DOHH2 (cell line): Measurements from ENCODE around the gene HORMAD2.

Experiments
- H3F3A ChIP-seq: fragments of 200-600 bp; sonication (generic), shearing (Covaris generic); 2 replicates; pipeline ENCODE4 v1.6.0; 2016; ENCODE audit warnings: antibody characterized with exemption, mild to moderate bottlenecking; ENCODE audit not compliant: control insufficient read depth, insufficient read depth
- H3K27ac ChIP-seq: fragments of 200-600 bp; sonication (generic); 2 replicates; pipeline ENCODE4 v1.5.1; 2014; ENCODE audit warnings: low read depth, mild to moderate bottlenecking, low read length, moderate library complexity
- H3K27me3 ChIP-seq: fragments of 200-600 bp; sonication (generic); 2 replicates; pipeline ENCODE4 v1.6.1; 2014; ENCODE audit warnings: mild to moderate bottlenecking, low read length, mixed read lengths; ENCODE audit not compliant: control insufficient read depth
- H3K36me3 ChIP-seq: fragments of 200-600 bp; sonication (generic); 2 replicates; pipeline ENCODE4 v1.6.1; 2014; ENCODE audit warnings: mild to moderate bottlenecking, low read length, moderate library complexity, mixed read lengths; ENCODE audit not compliant: control insufficient read depth
- H3K4me1 ChIP-seq: fragments of 200-600 bp; sonication (generic); 2 replicates; pipeline ENCODE4 v1.6.1; 2014; ENCODE audit warnings: mild to moderate bottlenecking, low read length, mixed read lengths; ENCODE audit not compliant: control insufficient read depth
- H3K4me2 ChIP-seq: fragments of 200-600 bp; sonication (generic); 2 replicates; pipeline ENCODE4 v1.6.0; 2014; ENCODE audit warnings: mild to moderate bottlenecking, low read length, moderate library complexity
- H3K4me3 ChIP-seq: fragments of 200-600 bp; sonication (generic); 2 replicates; pipeline ENCODE4 v1.5.1; 2014; ENCODE audit warnings: mild to moderate bottlenecking, low read length, mixed read lengths
- H3K79me2 ChIP-seq: fragments of 200-600 bp; sonication (generic); 2 replicates; pipeline ENCODE4 v1.6.1; 2014; ENCODE audit warnings: mild to moderate bottlenecking, low read length, mixed read lengths; ENCODE audit not compliant: control insufficient read depth
- H3K9me2 ChIP-seq: fragments of 200-600 bp; sonication (generic); replicated peaks from 2 replicates; pipeline ENCODE4 v1.6.1; 2014; ENCODE audit warnings: mild to moderate bottlenecking, low read length, mixed read lengths; ENCODE audit not compliant: control insufficient read depth
- H3K9me3 ChIP-seq: fragments of 200-600 bp; sonication (generic); 2 replicates; pipeline ENCODE4 v1.6.1; 2014; ENCODE audit warnings: antibody characterized with exemption, low read length, mixed read lengths; ENCODE audit not compliant: control insufficient read depth, insufficient read depth
- H4K20me1 ChIP-seq: fragments of 200-600 bp; sonication (generic); 2 replicates; pipeline ENCODE4 v1.6.0; 2014; ENCODE audit warnings: low read depth, mild to moderate bottlenecking, antibody characterized with exemption, low read length, moderate library complexity; ENCODE audit not compliant: control insufficient read depth, insufficient read depth
- EZH2phosphoT487 ChIP-seq: fragments of 200-600 bp; sonication (generic); IDR thresholded peaks from 2 replicates; pipeline ENCODE4 v1.6.1; 2017; ENCODE audit warnings: borderline replicate concordance, mild to moderate bottlenecking, antibody characterized with exemption, low read length, moderate library complexity, mixed read lengths
- TF ChIP-seq, protein P1 (sequence below): fragments of 200-600 bp; sonication (generic); IDR thresholded peaks from one replicate; pipeline ENCODE4 v1.5.1; 2014; ENCODE audit warnings: antibody characterized with exemption, mild to moderate bottlenecking, low read depth, low read length; ENCODE audit not compliant: poor library complexity, severe bottlenecking

HORMAD2 gene

DNA sequence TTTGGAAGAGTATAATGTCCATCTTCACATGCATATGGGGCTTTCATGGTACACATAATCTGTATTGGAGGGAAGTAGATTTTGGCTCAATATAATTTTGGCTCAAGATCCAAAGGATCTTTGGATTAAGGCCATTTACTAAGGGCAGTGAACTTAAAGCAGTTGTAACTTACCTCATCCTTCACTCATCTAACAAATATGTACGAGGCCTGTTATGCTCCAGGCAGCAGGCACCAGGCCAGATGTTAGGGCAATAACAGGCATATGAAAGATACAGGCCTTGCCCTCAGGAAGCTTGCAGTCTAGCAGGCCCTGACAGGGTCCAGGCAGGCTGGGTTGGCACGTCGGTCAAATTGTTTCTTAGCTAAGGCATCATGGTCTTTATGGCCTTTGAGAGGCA lies 121.7 kb downstream of the HORMAD2 start:
- H3F3A ChIP-seq = no peaks in the 10 kb centered on the region
- H3K9me3 ChIP-seq = no peaks in the 10 kb centered on the region
- peaks cover 3% of the 10 kb centered on the region for H3K4me1 ChIP-seq
- no peak overlapping the region for H3K4me2 ChIP-seq
- no peak overlapping the region for H3K4me3 ChIP-seq
- no peaks in the 10 kb centered on the region for H3K36me3 ChIP-seq
- no peaks in the 10 kb centered on the region for H3K9me2 ChIP-seq
- TF ChIP-seq EZH2phosphoT487 = no peak
- TF ChIP-seq, protein P1, sequence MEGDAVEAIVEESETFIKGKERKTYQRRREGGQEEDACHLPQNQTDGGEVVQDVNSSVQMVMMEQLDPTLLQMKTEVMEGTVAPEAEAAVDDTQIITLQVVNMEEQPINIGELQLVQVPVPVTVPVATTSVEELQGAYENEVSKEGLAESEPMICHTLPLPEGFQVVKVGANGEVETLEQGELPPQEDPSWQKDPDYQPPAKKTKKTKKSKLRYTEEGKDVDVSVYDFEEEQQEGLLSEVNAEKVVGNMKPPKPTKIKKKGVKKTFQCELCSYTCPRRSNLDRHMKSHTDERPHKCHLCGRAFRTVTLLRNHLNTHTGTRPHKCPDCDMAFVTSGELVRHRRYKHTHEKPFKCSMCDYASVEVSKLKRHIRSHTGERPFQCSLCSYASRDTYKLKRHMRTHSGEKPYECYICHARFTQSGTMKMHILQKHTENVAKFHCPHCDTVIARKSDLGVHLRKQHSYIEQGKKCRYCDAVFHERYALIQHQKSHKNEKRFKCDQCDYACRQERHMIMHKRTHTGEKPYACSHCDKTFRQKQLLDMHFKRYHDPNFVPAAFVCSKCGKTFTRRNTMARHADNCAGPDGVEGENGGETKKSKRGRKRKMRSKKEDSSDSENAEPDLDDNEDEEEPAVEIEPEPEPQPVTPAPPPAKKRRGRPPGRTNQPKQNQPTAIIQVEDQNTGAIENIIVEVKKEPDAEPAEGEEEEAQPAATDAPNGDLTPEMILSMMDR = no peak
- H3K27me3 ChIP-seq = no peaks in the 10 kb centered on the region
- H3K27ac ChIP-seq = no peak overlapping the region
- H4K20me1 ChIP-seq = no peaks in the 10 kb centered on the region
- H3K79me2 ChIP-seq = no peaks in the 10 kb centered on the region

DNA sequence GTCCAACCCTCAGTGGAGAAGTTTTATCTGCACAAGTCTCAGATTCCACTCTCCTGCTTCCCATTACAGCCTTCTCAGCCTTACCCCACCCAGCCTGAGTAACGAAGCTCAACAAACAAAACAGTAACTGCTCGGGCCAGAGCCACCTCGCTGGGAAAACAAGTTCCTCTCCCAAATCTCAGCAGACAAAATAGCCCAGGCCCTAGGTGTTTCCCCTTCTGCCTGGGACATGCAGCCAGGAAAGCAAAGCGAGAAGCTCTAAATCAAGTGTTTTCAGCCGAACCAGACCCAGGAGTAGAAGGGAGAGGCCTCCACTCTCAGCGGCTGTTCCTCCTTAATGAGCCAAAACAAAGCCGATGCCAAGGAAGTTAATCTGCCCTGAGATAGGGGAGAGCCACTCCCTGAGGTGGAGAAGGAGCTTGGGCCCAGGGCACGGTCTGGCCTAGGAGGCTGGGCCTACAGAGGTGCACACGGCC lies 122.3 kb downstream of the HORMAD2 start:
- Histone ChIP-seq H3K9me2 (no peaks in the 10 kb centered on the region), H3K4me2 (no peak overlapping the region), H3K36me3 (no peaks in the 10 kb centered on the region), H3K9me3 (no peaks in the 10 kb centered on the region), H3F3A (no peaks in the 10 kb centered on the region), H3K4me1 (no peaks in the 10 kb centered on the region), H4K20me1 (no peaks in the 10 kb centered on the region), H3K4me3 (no peak overlapping the region), H3K79me2 (no peaks in the 10 kb centered on the region), H3K27me3 (no peaks in the 10 kb centered on the region), H3K27ac (no peak overlapping the region)
- TF ChIP-seq, protein P1 = no peak
- TF ChIP-seq EZH2phosphoT487 = no peak

DNA sequence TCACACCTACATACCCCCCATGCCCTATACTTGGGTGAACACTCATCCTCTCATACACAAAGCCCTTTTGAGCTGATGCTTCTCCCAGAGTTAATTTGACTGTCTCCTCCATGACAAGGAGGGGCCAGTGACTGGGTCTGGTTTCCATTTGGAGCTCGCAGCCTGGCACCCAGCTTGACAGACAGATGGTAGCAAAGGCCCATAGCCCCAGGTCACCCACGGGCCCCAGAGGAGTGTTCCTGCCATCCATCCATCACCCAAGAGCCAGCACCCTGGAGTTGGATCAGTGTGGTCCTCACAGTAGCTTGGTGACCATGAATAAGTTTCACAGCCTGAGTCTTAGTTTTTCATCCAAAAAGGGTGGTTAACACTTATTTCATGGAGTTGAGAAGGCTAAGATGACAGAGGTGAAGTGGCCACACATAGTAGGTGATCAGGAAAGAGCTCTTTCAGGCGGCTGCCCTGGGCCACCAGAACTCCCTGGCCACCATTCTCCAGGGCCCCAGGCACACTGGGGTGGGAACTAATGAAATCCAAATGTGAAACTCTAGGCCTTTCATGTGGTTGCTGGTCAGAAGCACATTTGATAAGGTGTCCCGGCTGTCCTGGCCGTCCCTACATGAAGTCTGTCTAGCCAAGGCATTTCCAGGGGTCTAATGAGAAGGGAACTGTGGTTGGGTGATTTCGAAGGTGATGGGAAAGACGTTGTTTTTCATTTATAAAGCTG lies 123.9 kb downstream of the HORMAD2 start:
- H3K4me2 ChIP-seq = no peak overlapping the region
- no peaks in the 10 kb centered on the region for H3K9me3 ChIP-seq
- H3K4me1 ChIP-seq = no peaks in the 10 kb centered on the region
- H3K27me3 ChIP-seq = no peaks in the 10 kb centered on the region
- no peaks in the 10 kb centered on the region for H3K36me3 ChIP-seq
- no peaks in the 10 kb centered on the region for H3K79me2 ChIP-seq
- no peaks in the 10 kb centered on the region for H3F3A ChIP-seq
- no peaks in the 10 kb centered on the region for H3K9me2 ChIP-seq
- H3K4me3 ChIP-seq = no peak overlapping the region
- TF ChIP-seq, protein P1 = no peak
- TF ChIP-seq EZH2phosphoT487 = no peak
- no peak overlapping the region for H3K27ac ChIP-seq
- H4K20me1 ChIP-seq = no peaks in the 10 kb centered on the region
